HG03064 (cell line): ENCODE results near the gene PTPN4.

ENCODE experiments used
- ATAC-seq: cut with Tn5 transposase; IDR thresholded peaks from one replicate; pipeline ENCODE4 v1.9.1; 2021; ENCODE audit warnings: low read depth; ENCODE audit not compliant: unreplicated experiment

Gene PTPN4

DNA sequence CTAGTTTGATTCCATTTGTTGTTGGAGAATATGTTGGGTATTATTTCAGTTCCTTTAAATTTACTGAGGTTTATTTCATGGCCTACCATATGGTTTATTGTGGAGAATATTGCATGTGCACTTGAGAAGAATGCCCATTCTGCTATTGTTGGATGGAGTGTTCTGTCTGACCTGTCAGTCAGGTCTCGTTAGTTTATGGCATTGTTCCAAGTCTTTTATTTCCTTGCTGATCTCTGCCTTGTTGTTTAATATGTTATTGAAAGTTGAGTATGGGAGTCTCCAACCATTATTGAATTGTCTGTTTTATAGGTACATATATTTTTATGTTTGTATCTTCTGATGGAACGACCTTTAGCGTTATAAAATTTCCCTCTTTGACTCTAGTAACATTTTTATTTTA lies 86.3 kb downstream of the PTPN4 start:
- ATAC-seq = no peak

DNA sequence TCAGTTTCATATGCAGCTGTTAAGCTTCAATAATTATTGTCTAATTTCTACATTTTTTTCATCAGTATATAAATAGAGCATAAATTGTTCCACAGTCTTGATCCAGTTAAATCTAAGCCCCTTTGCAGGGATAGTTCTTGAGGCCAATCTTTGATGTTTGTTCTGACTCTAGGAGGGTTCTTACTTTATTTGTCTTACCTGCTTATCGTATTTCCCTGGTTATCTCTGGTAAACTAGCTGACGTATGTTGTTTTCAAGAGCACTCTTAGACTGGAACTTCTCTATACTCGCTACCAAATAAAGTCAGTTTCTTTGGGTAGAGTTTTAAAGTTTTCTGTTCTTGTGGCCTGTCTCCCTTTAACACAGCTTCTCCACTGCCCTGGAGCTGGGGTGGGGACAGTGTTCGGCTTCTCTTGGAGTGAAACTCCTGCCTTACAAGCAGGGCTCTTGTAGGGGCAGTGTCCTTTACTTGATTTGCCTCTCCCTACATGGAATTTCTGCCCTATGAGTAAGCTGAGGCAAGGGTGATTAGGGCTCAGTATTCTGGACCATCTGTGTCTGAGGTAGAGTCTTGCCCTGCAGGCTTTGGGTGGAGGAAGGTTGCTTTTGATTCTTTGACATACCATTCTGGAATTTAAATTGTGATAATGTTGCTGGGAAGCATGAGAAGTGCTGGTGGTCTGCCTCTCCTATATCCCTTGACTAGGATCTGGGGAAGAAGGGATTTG lies 90.3 kb downstream of the PTPN4 start:
- ATAC-seq = no peak

DNA sequence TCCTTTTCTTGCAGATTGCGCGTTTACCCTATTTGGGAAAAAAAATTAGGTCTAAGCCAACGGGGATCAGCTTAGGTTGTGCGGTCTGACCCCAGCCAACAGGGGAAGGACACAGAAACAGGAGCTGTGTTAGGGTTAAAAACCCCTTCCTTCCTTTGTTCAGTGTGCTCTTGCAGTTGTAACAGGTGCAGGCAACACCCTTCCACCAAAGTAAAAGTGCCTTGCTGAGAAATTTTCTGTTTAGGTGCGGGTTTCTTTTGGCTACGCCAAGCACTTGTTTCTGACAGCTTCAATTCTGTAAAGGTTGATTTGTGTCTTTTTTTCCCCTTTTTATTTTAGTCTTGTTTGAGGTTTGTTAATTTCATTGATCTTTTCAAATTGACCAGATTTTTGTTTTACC lies 92.5 kb downstream of the PTPN4 start:
- ATAC-seq = no peak

DNA sequence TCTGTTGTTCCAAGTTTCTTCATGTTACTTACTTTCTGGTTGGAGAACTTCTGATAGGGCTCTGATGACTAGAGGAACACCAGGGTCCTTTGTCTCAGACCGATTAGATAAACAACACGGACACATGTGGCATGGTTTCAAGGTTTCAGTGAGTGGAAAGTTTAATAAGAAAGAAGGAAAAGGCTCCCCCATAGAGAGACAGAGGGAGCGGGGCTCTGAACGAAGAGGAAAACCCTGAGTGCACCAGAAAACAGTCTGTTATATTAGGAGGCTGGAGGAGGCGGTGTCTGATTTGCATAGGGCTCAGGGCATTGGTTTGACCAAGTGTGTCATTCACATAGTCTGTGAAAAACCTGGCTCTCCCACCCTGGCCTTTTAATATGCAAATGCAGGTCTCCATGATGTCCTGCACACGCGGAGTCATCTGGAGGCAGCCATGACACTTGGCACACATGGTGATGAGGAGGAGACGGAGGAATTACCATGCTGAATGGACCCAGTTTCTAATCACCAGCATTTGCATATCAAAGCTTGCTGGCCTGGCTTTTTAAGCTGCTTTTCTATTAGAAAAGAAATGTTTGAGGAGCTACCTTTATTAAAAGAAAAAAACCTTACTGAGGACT lies 94.2 kb downstream of the PTPN4 start:
- ATAC-seq = no peak

DNA sequence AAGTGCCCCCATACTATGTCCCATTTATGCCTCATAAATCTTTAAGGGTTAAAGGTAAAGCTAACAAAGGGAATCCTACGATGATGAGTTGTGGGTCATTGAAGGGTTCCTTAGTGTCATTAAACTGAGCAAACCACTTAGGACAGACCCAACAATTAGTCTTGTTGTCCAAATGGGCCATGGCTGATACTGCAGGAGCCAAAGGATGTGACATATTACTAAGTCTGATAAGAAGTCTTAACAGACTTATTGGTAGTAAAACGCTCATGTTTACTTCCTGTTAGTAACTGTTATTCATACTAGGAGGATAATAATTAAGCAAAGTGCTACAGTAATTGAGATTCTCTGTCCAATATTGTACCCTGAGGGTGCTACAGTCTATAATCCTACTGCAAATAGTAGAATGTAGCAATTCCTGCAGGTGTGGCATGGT lies 96.8 kb downstream of the PTPN4 start:
- no peak for ATAC-seq

DNA sequence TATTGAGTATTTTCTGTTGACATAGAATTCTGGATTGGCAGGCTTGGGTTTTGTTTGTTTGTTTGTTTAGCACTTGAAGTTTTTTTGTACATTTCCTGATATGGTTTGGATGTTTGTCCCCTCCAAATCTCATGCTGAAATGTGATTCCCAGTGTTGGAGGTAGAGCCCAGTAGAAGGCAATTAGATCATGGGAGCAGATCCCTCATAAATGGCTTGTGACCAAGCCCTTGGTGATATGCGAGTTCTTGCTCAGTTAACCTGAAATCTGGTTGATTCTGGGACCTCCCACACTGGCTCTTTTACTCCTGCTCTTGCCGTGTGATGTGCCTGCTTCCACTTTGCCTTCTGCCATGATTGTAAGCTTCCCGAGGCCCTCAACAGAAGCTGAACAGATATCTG lies 98.0 kb downstream of the PTPN4 start:
- ATAC-seq = no peak

DNA sequence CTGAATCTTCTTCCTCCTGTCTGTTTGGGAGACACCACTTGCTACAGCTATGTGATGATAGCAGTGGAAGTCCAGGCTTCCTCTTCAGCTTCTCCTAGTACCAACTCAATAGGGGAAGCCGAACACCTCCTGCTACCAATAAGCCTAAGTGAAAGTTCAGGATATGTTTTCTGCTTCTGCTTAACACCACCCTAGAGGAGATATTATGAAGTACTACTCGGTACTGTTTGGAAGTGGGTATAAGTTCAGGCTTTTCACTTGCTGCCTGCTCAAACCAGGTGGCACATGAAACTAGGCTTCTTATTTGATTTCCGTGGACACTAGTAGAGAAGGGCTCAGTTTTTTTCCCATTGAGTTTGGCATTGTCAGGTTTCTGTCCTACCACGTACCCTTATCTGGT lies 99.8 kb downstream of the PTPN4 start:
- ATAC-seq = no peak

DNA sequence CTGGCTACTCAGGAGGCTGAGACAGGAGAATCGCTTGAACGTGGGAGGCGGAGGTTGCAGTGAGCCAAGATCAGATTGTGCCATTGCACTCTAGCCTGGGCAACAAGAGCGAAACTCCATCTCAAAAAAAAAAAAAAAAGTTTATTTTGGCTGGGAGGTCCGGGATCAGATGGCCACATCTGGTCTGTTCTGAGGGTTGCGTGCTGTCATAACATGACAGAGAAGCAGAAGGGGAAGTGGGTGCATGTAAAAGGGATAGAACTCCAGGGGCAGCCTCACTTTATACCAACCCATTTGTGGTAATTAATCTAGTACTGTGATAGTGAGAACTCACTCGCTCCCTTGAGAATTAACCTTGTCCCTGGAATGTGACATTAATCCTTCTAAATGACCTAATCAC lies 101.2 kb downstream of the PTPN4 start:
- ATAC-seq = no peak

DNA sequence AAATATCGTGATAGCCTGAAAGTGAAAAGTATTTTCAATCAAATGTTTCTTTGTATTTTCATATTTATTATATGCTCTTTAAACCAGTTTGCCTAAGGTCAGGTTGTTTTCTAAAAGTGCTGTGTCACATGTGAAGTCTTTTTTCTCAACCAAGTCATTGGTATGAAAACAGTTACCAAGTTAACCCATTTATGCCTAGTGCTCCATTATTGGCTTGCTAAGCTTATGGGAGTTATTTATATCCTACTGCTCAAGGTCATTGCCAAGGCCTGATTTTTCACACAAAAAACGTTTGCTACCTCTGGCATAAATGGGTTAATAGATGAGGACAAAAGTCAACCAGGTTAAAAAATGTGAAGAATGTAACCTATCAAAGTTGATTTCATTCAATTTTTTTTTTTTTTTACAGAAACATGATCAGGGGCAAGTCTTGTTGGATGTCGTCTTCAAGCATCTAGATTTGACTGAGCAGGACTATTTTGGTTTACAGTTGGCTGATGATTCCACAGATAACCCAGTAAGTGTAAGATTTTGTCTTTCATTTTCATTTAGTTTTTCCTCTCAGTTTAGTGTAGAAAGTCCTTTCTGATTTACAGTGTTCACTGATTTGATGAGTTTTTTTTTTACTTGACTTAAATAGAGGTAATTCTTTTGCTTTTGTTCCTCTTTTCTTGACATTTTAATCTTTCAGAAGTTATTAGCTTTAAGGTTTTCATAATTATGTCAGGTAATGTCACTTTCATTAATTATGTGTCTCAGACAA lies 102.6 kb downstream of the PTPN4 start:
- ATAC-seq = peak; percentile 87

DNA sequence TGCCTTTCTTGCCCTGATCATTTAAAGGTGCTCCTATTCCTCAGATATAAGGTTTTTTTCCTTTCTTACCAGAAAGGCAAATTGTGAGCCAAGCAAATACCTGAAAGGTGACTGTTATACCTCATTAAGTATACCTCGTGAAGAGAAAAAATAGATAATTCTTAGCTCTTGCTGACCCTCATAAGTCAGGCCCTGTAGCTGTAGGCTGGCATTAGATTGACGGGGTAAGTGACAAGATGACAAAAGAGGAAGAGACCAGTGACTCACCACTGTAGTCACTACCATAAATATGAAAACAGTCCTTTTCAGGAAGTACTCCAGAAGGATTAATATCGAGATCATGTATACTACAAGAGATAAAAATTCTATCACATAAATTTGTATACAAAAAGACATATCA lies 104.6 kb downstream of the PTPN4 start:
- no peak for ATAC-seq

DNA sequence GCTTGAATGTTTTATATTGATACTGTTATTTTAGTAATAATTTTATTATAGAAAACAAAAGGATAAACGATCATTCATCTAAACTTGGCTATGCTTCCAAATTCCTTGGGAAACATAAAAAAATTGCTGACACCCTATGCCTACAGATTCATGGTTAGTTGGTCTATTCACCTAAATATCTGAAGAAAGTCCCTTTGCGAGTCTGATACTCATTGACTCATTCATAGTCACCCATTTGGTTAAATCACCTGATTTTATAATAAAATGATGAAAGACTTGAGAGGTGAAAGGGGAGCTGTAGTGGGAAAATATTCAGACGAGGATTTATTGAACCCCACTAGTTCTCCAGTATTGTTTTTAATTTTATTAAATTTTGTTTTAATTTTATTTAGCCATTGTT lies 112.0 kb downstream of the PTPN4 start:
- no peak for ATAC-seq

DNA sequence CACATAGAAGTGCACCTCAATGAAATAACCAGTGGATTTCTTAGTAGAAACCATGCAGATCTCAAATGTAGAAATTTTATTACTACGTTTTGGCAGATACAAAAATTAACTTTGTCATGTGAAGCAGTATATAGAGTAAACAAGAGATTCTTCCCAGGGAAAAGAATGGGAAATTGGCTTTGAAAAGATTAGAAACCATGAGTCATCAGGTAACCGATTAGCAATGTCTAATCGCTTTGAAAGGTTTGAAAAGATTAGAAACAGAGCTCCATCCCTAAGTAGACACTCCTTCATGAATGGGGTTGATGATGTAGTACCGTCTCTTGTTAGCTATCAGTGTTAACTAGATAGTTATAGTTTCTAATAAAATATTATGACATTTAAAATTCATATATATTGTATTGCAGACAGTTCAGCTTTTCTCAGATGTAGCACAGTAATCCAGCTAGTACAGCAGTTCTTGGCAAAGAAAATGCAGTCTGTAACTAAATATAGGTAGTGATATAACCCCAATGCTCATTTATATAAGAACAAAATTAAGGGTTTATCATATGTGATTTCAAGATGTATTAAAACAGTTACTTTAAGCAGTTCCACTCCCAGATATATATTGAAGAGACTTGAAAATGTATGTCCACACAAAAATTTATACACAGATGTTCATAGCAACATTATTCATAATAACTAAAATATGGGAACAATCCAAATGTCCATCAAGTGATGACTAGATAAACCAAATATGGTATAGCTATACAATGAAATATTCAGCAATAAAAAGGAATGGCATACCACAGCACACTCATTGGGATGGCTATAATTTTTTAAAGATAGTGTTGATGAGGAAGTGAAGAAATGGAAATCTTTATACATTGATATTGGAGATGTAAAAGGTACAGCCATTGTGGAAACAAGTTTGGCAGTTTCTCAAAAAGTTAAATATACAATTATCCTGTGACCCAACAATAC lies 113.9 kb downstream of the PTPN4 start:
- ATAC-seq = no peak

DNA sequence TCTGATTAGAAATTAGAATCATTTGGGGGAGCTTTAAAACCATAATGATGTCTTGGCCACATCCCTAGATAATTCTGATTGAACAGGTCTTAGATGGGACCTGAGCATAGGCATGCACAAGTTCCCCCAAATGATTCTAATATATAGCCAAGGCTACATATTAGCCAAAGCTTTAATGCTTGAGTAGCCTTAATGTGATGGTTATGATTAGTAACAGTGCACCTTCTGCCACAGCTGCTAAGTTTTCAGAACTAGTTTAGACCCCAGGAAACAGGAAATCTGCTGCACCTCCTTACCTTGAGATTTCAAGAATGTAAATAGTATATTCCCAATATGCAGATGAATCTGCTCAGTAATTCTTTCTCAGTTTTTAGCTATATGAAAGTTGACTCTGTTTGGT lies 119.8 kb downstream of the PTPN4 start:
- peak; percentile 66 for ATAC-seq

DNA sequence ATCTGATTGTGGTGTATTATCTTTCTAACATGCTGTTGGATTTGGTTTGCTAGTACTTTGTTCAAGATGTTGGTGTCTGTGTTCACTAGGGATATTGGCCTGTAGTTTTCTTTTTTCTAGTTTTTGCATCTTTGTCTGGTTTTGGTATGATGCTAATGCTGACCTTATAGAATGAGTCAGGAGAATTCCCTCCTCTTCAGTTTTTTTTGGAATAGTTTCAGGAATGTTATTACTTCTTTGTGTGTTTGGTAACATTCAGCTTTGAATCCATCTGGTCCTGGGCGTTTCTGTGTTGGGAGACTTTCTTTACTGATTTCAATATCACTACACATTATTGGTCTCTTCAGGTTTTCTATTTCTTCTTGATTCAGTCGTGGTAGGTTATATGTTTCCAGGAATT lies 129.0 kb downstream of the PTPN4 start:
- no peak for ATAC-seq

DNA sequence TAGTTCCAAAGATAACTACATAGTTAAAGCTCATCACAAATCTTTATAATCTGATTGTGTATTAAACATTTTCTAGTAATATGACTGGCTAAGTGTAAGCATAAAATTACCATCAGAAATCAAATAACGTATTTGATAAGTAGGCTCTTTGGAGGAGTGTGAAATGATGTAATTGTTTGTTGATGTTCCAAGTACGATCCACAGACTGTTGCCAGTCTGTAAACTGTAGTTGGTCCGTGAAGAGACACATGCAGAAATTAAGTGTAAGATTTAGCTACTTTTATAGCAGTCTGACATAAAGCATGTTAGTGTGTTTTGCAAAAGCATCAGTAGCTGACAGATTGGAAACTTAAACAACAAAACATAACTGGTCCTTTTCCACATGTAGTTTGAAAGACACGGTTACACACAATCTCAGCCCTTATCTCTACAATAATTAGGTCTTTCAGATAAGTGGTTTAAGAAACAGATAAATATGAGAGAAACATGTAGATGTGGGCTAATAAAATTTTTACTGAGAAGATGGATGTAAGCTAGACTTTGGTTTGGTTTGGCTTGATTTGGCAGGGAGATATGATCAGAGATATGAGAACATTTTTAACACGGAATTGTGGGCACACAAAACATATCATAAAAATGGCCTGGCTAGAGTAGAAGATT lies 138.1 kb downstream of the PTPN4 start:
- no peak for ATAC-seq

DNA sequence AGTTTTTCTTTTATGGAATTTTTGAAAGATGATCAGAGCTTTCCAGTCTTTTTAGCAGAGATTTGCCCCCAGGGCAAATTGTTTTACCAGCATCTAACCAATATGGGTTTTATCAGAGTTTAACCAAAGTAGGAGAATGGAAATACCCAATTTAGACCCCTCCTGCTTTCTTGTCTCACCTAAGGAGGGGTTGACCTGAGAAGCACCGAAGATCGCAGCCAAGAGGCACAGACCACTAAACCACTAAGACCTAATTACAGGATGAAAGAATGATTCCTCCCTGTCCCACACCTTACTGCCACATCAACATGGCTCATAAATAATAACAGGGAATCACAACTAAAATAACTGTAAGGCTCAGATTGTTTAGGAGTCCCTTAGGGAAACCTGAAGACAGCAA lies 141.3 kb downstream of the PTPN4 start:
- no peak for ATAC-seq

DNA sequence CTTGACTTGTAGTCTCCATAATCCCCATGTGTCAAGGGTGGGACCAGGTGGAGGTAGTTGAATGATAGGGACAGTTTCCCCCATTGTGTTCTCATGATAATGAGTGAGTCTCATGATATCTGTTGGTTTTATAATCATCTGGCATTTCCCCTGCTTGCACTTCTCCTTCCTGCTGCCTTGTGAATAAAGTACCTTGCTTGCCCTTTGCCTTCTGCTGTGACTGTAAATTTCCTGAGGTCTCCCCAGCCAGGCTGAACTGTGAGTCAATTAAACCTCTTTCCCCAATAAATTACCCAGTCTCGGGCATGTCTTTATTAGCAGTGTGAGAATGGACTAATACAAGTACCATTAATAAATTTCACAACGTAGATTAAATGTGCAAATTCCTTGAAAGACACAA lies 150.8 kb downstream of the PTPN4 start:
- ATAC-seq = no peak

DNA sequence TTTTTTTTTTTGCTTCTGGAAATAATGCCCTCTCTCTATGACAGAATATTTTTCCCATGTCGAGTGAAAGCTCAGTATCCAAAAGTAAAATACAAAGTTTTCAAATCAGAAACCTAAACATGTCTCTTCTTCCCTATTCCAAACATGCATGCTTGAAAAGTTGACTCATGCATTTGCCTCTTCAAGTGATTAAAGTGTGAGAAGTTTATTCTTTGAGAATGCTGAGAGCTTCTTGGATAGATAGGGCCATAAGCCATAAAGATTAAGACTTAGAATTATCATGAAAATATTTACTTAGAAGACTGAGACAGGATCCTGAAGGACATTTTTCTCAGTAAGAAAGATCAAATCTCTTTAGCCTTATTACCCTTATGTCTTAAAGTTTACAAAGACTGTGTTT lies 154.5 kb downstream of the PTPN4 start:
- no peak for ATAC-seq

DNA sequence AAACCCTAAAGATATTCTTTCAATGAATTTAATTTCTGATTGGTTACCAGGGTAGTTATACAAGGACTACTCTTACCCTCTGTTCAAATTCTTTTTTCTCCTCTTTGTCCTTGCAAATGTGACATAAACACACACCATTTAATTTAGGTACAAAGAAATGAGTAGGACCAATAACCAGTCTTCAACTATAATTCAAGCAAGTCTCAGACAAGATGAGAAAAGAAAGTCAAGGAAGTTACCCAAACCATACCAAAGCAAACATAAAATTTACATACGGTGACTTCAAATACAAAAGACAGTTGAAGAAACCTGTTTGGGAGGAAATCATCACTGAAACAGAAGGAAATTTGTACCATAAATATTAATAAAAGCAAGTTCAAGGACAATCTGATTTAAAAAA lies 162.1 kb downstream of the PTPN4 start:
- no peak for ATAC-seq

DNA sequence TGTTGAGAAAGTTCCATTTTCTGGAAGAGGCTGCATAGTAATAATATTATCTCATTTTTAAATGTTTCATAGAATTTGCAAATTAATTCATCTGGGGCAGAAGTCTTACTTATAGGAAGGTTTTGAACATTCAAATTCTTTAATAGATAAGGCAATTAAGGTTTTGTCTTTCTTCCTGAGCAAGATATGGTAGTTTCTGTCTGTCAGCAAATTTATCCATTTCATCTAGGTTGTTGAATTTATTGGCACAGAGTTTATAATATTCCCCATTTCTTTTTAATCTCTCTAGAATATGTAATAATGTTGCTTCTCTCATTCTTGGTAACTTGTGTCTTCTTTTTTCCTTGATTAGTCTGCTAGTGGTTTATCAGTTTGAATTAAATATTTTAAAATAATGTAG lies 163.0 kb downstream of the PTPN4 start:
- no peak for ATAC-seq
